ENCODE data around the gene CNTN1.

DNA sequence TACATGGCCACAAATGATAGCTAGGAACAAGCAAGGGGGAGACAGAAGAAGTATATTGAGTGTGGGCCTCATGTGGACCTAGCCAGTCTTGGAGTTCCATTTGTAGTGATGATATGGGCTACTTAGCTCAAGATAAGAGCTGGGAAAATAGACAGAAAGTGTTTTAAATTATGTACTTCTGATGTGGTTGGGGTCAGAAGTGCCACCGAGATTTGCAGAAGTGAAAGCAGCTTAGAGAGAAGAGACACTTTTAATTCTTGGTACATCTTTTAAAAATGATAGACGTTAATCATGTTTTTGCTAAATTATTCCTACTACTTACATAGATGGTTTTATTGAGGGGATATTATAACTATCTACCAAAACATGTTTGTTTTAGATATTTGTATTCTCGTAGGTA is 297.5 kb downstream of the CNTN1 start:
- no peak for TF ChIP-seq MEF2A (IDR thresholded peaks at IDR 0.05; ENCODE audit: insufficient read depth, low read depth, low read length)
- TF ChIP-seq, protein P1, sequence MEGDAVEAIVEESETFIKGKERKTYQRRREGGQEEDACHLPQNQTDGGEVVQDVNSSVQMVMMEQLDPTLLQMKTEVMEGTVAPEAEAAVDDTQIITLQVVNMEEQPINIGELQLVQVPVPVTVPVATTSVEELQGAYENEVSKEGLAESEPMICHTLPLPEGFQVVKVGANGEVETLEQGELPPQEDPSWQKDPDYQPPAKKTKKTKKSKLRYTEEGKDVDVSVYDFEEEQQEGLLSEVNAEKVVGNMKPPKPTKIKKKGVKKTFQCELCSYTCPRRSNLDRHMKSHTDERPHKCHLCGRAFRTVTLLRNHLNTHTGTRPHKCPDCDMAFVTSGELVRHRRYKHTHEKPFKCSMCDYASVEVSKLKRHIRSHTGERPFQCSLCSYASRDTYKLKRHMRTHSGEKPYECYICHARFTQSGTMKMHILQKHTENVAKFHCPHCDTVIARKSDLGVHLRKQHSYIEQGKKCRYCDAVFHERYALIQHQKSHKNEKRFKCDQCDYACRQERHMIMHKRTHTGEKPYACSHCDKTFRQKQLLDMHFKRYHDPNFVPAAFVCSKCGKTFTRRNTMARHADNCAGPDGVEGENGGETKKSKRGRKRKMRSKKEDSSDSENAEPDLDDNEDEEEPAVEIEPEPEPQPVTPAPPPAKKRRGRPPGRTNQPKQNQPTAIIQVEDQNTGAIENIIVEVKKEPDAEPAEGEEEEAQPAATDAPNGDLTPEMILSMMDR (IDR thresholded peaks at IDR 0.05 in 2 of 3, conservative IDR thresholded peaks at IDR 0.05 in 1 of 3; ENCODE audit: control insufficient read depth in 2 of 3, extremely low read depth in 1 of 3, insufficient read depth in 1 of 3, low read depth in 3 of 3, low read length in 3 of 3), result no peak
- TF ChIP-seq SMC3 (IDR thresholded peaks at IDR 0.05; ENCODE audit: borderline replicate concordance, low read length), result no peak
- no peak for TF ChIP-seq POLR2A (IDR thresholded peaks at IDR 0.05; ENCODE audit: low read depth, low read length)
- TF ChIP-seq YY1 (IDR thresholded peaks at IDR 0.05; ENCODE audit: low read depth, low read length), result no peak
- 0 out of 2 replicates have a peak, but pooled peaks have one; percentile 24 for TF ChIP-seq NR2F1 (conservative IDR thresholded peaks at IDR 0.05)
- TF ChIP-seq SMAD1 (IDR thresholded peaks at IDR 0.05; ENCODE audit: low read depth, partially characterized antibody), result no peak
- TF ChIP-seq, protein P2, sequence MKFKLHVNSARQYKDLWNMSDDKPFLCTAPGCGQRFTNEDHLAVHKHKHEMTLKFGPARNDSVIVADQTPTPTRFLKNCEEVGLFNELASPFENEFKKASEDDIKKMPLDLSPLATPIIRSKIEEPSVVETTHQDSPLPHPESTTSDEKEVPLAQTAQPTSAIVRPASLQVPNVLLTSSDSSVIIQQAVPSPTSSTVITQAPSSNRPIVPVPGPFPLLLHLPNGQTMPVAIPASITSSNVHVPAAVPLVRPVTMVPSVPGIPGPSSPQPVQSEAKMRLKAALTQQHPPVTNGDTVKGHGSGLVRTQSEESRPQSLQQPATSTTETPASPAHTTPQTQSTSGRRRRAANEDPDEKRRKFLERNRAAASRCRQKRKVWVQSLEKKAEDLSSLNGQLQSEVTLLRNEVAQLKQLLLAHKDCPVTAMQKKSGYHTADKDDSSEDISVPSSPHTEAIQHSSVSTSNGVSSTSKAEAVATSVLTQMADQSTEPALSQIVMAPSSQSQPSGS (IDR thresholded peaks at IDR 0.05; ENCODE audit: low read length), result no peak
- TF ChIP-seq CHD2 (IDR thresholded peaks at IDR 0.05; ENCODE audit: borderline replicate concordance, low read depth, low read length), result no peak
- no peak for TF ChIP-seq NBN (IDR thresholded peaks at IDR 0.05)
